RWPE1 (cell line): ENCODE results near the gene KCNH1.
"Not testable (repeated sequence)": the region's sequence is repeated elsewhere in the genome, so short reads cannot be mapped to it uniquely, and the experiment has no call there.

Experiments
- CTCF ChIA-PET: fragments of 350-600 bp; sonication (Branson Sonifier 250); formaldehyde crosslinking; extraction: SDS; loops from one replicate; lab custom pipeline; 2021; lab: Yijun Ruan, JAX
- POLR2A ChIA-PET: fragments of 400-600 bp; formaldehyde crosslinking; extraction: SDS; loops from one replicate; lab custom pipeline; 2020; ENCODE audit warnings: antibody characterized with exemption; ENCODE audit not compliant: low non-redundant PET; lab: Yijun Ruan, JAX
- DNase-seq: peaks from one replicate; pipeline ENCODE4 v3.0.0; 2012; ENCODE audit warnings: low spot score
- H3K27ac ChIP-seq: fragments of 450-650 bp; 2 replicates; pipeline ENCODE4 v1.5.1; 2017
- CTCF ChIP-seq: fragments of 450-650 bp; conservative IDR thresholded peaks from 2 replicates; pipeline ENCODE4 v1.5.1; 2017; ENCODE audit warnings: low read depth, mild to moderate bottlenecking

Gene KCNH1

DNA sequence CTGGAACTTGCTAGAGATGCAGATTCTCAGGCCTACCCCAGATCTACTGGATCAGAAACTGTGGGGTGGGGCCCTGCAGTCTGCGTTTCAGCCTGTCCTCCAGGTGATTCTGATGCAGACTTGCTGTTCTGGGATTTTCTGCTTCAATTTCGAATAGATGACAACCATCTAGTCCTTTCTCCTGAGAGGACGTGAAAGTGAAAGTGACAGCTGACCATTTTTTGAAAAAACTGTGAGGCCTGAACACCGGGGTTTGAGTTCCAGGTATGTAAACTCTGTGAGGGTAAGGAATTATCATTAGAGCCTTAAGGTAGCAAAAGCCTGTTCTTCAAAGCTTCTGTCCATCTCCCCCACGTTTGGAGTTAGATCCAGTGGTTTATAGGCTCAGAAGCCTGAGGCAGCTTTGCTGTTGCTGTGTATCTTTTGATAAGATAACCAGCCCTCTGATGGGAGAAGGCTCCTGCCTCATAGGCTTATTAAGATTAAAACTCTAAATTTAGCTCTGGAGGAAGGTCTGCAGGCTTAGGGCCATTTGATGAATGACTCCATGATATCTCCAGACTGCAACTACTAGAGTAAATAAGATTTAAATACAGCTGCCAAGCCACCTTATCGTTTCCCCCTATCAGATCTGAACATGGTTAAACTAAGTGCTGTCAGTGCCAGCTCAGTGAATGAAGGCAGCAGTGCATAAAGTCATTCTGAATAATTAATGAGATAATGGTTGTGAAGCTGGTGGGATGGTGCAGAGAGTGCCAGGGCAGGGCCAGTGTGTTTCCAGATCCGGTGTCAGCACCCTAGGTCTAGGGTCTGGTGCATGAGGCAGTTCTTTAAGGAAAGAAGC, 470.0 kb downstream of the KCNH1 start:
- no peak overlapping the region for H3K27ac ChIP-seq
- TF ChIP-seq CTCF = no peak
- DNase-seq = no peak
- ChIA-PET CTCF (interaction anchor here (0.6 kb wide), 1 partner anchor 981 kb away, joined by 6 read pairs; no protein-coding TSS in a partner anchor), POLR2A (no interaction called here)

DNA sequence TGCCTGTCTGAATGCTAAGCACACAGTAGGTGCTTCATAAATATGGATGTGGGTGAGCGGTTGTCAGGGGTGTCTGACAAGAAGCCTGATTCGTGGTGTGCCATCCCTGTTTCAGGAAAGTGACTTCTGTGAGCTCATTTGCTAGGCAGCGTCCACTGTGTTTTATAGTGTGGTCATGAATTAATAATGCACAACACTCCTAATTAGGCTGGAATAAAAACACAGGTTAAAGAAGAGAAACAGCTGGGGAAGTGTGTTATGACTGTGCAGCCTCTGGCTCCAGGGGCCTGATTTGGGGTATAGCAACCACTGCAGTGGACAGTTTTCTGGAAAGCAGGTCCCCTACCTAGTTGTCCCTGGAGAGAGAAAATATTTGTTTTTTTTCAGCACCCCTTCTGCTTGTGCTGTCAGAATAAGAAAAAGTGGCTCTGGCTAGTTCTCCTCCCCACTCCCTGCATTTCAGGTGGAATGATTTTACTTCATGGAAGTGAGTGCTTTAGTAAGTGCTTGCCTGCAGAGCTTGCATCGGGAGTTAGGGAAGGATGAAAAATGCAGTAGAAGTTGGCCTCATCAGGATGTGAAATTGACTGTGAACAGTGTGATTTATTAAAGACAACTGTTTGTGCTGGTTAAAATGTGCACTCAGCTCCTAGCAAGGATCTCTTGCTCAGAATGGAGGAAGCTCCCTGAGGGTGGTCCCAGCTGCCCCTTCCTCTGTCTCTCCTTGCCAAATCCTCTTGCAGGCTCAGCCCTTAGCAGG, 471.5 kb downstream of the KCNH1 start:
- TF ChIP-seq CTCF = no peak
- DNase-seq = no peak
- H3K27ac ChIP-seq = no peak overlapping the region
- ChIA-PET POLR2A (no interaction called here), CTCF (interaction anchor here (0.6 kb wide), 1 partner anchor 302 kb away, joined by 4 read pairs; no protein-coding TSS in a partner anchor)

DNA sequence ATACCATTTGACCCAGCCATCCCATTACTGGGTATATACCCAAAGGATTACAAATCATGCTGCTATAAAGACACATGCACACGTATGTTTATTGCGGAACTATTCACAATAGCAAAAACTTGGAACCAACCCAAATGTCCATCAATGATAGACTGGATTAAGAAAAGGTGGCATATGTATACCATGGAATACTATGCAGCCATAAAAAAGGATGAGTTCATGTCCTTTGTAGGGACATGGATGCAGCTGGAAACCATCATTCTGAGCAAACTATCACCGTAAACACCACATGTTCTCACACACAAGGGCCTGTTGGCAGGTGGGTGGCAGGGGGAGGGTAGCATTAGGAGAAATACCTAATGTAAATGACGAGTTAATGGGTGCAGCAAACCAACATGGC, 472.4 kb downstream of the KCNH1 start:
- CTCF ChIA-PET, DNase-seq, POLR2A ChIA-PET, H3K27ac ChIP-seq: not testable (repeated sequence)

DNA sequence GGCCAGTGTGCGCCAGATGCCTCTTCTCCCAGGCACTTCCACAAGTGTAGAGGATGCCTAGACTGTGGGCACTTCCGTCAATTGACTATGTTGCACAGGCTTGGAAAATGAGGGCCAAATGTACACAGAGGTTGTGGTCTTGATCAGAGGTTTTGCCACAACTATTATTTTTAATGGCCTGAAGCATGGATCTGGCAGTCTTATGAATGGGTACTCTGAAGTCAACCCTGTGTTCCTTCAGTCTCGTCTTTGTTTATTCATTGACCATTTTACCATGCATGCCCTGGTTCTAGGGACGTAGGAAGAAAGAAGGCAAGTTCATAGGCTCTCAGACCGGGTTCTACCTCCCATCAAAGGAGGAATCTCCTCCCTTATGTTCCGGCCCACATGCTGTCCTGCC, 476.1 kb downstream of the KCNH1 start:
- POLR2A ChIA-PET = no interaction called here
- no peak for DNase-seq
- TF ChIP-seq CTCF = no peak
- CTCF ChIA-PET = no interaction called here
- no peak overlapping the region for H3K27ac ChIP-seq

- no peak for TF ChIP-seq CTCF
- CTCF ChIA-PET = no interaction called here
- POLR2A ChIA-PET = no interaction called here
Measured at GRCh38 chr1:210655511-210655910, 478.4 kb downstream of the KCNH1 start.

DNA sequence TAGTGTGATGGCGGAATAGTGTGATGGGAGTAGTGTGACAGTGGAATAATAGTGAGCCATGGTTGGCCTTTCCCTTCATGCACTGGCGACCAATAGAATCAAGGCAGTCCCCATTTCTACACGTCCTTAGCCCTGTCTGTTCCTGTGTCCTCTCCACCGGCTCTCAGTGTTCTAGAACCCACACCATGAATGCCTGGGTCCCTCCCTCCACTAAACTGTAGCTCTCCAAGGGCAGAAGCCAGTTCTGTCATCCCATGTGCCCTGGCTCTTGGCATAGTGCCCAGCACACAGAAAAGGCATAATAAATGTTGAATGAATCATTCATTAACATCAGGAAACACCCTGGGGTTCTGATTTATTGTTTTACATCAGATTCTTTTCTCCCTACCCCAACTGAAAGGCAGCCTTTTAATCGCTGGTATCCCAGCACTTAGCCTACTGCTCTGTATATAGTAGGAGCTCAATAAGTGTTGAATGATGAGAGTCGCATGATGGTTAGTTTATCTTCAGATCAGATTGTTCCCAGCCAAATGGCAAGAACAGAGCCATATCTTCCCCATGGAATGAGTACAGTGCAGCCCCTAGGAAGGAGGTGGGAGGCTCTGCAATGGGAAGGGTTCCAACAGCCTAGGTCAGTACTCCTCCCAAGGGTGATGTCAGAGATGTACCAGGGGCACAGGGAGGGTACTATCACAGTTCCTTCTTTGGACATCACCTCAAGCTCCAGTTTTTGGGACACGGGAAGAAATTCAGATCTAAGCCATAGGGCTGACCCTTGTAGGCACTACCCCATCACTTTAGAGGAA, 479.6 kb downstream of the KCNH1 start:
- DNase-seq = no peak
- no peak for TF ChIP-seq CTCF
- ChIA-PET POLR2A (no interaction called here), CTCF (no interaction called here)
- H3K27ac ChIP-seq = no peak overlapping the region

More at GRCh38 chr1:210655511-210655910, 478.4 kb downstream of the KCNH1 start:
- no peak for DNase-seq
- no peak overlapping the region for H3K27ac ChIP-seq
